Stimulated activated CD4-positive, alpha-beta T cell treated with anti-CD3 and anti-CD28 coated beads, Interleukin-4, amount 100 ng/mL, for 48 hours (primary cell): ENCODE results near the gene KRTAP5-1.
A peak's percentile ranks its signal among the peaks of the same experiment; 100 is the strongest.

Source experiments
- DNase-seq, 2 donors: peaks; one replicate each; pipeline ENCODE4 v3.0.0-alpha.2; 2020; ENCODE audit warnings: low read depth in 2 of 2

KRTAP5-1 gene

GRCh38 chr11:1560649-1561251 lies 24.3 kb downstream of the KRTAP5-1 start:
- DNase-seq = no peak

- DNase-seq = no peak
Observed at GRCh38 chr11:1560002-1560648, 25.0 kb downstream of the KRTAP5-1 start.

- no peak for DNase-seq
Observed at GRCh38 chr11:1559111-1559951, 25.8 kb downstream of the KRTAP5-1 start.

GRCh38 chr11:1558775-1559110 lies 26.3 kb downstream of the KRTAP5-1 start:
- no peak for DNase-seq

GRCh38 chr11:1557904-1558774 lies 26.9 kb downstream of the KRTAP5-1 start:
- no peak for DNase-seq

- DNase-seq = no peak
Observed at GRCh38 chr11:1557051-1557884, 27.8 kb downstream of the KRTAP5-1 start.

GRCh38 chr11:1556278-1556902 lies 28.7 kb downstream of the KRTAP5-1 start:
- no peak for DNase-seq

GRCh38 chr11:1555713-1556153 lies 29.4 kb downstream of the KRTAP5-1 start:
- DNase-seq = no peak

- no peak for DNase-seq
Observed at GRCh38 chr11:1554981-1555712, 29.9 kb downstream of the KRTAP5-1 start.

GRCh38 chr11:1553808-1554594 lies 31.1 kb downstream of the KRTAP5-1 start:
- DNase-seq = no peak

- DNase-seq = no peak
Observed at GRCh38 chr11:1549338-1550330, 35.4 kb downstream of the KRTAP5-1 start.

GRCh38 chr11:1548221-1549070 lies 36.6 kb downstream of the KRTAP5-1 start:
- DNase-seq = no peak

GRCh38 chr11:1547467-1548098 lies 37.5 kb downstream of the KRTAP5-1 start:
- no peak for DNase-seq

- peak; percentile 26 to 27 for DNase-seq
Observed at GRCh38 chr11:1546536-1547466, 38.3 kb downstream of the KRTAP5-1 start.

- no peak for DNase-seq
Observed at GRCh38 chr11:1546077-1546535, 39.0 kb downstream of the KRTAP5-1 start.
